Psoas muscle (tissue), 8 donors: Measurements from ENCODE around the gene PRDX1. TPM values are rescaled to one million over a fixed set of nuclear protein-coding genes. Genes with fewer than 3 reads are reported as not detected.
A peak's percentile ranks its signal among the peaks of the same experiment; 100 is the strongest.

Source experiments
- ATAC-seq, 4 donors: fragments of 200-7000 bp; cut with Tn5 transposase; one replicate each; pipeline ENCODE4 v1.9.1; 2020; ENCODE audit warnings: moderate library complexity in 3 of 4, mild to moderate bottlenecking in 2 of 4
- DNase-seq, 2 donors: peaks; one replicate each; pipeline ENCODE4 v3.0.0-alpha.2; 2020
- H3K27ac ChIP-seq: fragments of 200-600 bp; one replicate; pipeline ENCODE4 v1.8.0; 2022
- H3K27me3 ChIP-seq, 3 donors: fragments of 200-600 bp in 1 of 3; one replicate each; pipeline versions ENCODE4 v1.6.1 to v1.8.0; 2013 to 2022; ENCODE audit warnings: low read length in 2 of 3, mild to moderate bottlenecking in 2 of 3, moderate library complexity in 1 of 3; ENCODE audit not compliant: insufficient read depth in 3 of 3
- H3K36me3 ChIP-seq, 2 donors: fragments of 200-600 bp in 1 of 2; one replicate each; pipeline versions ENCODE4 v1.6.1 to v1.8.0; 2013 to 2022; ENCODE audit warnings: low read depth in 1 of 2, mild to moderate bottlenecking in 1 of 2, moderate library complexity in 1 of 2; ENCODE audit not compliant: insufficient read depth in 1 of 2
- H3K4me1 ChIP-seq: fragments of 200-600 bp; one replicate; pipeline ENCODE4 v1.8.0; 2022
- H3K4me3 ChIP-seq: fragments of 200-600 bp; one replicate; pipeline ENCODE4 v1.8.0; 2022; ENCODE audit warnings: mild to moderate bottlenecking
- H3K9me3 ChIP-seq: fragments of 200-600 bp; one replicate; pipeline ENCODE4 v1.8.0; 2022
- WGBS, 3 donors: extraction: QIAGEN DNeasy Blood & Tissue Kit; methylation state at CpG; one replicate each; pipeline versions ENCODE4 v1.1.6 to v1.1.7; 2013; 5-methylcytosine and 5-hydroxymethylcytosine counted together
- intact Hi-C, 2 donors: fragments of 100-400 bp; cut with DNase I; formaldehyde crosslinking; loops; one replicate each; pipeline versions ENCODE4 v1.11.0 to v1.14.2; 2022
- long read RNA-seq, 2 donors: library from polyadenylated mRNA; unstranded; transcript quantifications; one replicate each; pipeline ENCODE4 v2.0.0, GENCODE V29; 2021
- polyA plus RNA-seq, 3 donors: library from polyadenylated mRNA; stranded (reverse); fragments of 200-250 nt; gene quantifications; one replicate each; pipeline ENCODE4 v1.2.3, GENCODE V29; 2013
- total RNA-seq, 4 donors: library from RNA; stranded (reverse); fragmentation: NEBNext Ultra II Directional in 2 of 4; extraction: Animal tissue kit (Norgen Biotek cat#: 25700) in 2 of 4; gene quantifications; one replicate each; pipeline versions ENCODE4 v1.2.1 to v1.2.4, GENCODE V29; 2021 to 2023
- TF ChIP-seq, protein P1 (sequence below): fragments of 200-600 bp; IDR thresholded peaks from one replicate; pipeline ENCODE4 v1.8.0; 2022; ENCODE audit warnings: antibody characterized with exemption
- donor health status: healthy with polysubstance abuse.
- donor health status: DM: no; HTN: no; CAD: no; lungs with moderate emphysema.
- donor health status: Bipolar disorder and iron deficiency.
- donor health status: healthy.
- donor health status: DM: yes; HTN: yes; CAD: no.
- donor health status: DM: no; HTN: no; CAD: no.
- donor health status: DM: no; HTN: no; CAD: no.
- donor health status: DM: yes; HTN: yes; CAD: no.

The PRDX1 gene
- total RNA-seq (100 to 1,000 TPM; 354 to 642 (median 440) TPM), polyA plus RNA-seq (1,000 to 10,000 TPM in 1 of 3 donors, 100 to 1,000 TPM in 2; 524 to 1,179 (median 653) TPM)
- long read RNA-seq, donor 1, transcript PRDX1-202 (6 exons, 1,021 nt), result major isoform, 211 of 225 reads
- long read RNA-seq, donor 1, partial matches to known transcripts, result 4 of 225 reads
- long read RNA-seq, donor 1, other reads (novel, unspliced or antisense), result 7 of 225 reads
- long read RNA-seq, donor 2, transcript PRDX1-202 (6 exons, 1,021 nt), result major isoform, 319 of 335 reads
- long read RNA-seq, donor 2, partial matches to known transcripts, result 3 of 335 reads
- long read RNA-seq, donor 2, other reads (novel, unspliced or antisense), result 9 of 335 reads

DNA sequence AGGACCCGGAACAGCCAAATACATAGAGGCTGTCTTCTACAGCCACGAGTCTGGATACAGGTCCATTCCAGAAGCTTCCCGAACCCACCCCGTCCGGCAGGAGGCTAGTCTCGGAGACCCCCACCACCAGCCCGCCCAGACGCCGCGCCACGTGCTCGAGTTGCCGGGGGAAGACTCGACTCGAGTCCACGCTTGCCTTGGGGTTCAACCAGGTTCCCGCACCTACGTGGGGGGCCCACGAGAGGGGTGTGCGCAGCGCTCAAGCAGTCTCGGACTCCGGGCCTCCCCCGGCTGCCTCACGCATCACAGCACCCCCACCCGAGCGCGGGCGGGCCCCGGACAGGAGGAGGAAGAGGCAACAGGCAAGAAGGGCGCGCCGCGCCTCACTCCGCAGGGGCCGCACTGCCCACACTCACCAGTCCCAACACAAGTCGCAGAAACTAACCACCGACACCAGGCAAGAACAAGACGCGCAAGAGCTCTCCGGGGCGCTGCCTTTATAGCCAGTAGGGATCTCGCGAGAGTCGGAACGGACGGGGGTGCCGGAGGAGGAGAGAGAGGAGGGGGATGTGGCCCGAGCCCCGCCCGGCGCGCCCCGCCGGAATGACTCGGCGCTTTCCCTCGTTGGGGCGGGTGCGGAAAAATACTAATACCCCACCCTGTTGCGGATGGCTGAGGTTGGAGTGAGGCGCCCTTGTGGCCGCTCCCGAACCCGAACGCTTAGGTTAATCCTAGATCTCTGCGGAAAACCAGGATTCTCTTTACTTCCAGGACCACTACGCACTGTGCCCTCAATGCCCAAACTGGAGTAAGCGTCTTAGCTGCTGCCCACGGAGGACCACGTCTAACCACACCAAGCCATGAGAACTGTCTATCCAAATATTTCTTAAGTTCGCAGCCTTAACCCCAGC lies at the start of gene PRDX1:
Gene PRDX1, minus strand, starts transcription at position 472 of the 911 bp plus-strand sequence. CDS start 2,841 bp downstream, outside the sequence.
- WGBS, 3 donors, result 0 to 1% (median 0%) methylated on average over 64 to 72 of the region's 72 CpGs
- intact Hi-C loops, result no loop called here
- Histone ChIP-seq H3K4me1 (peaks cover 16% of the 10 kb centered on the region), H3K9me3 (no peaks in the 10 kb centered on the region), H3K27me3 (no peaks in the 10 kb centered on the region), H3K4me3 (peak within 1 kb of the TSS; percentile 89), H3K27ac (peak within 1 kb of the TSS; percentile 95), H3K36me3 (peaks cover 3 to 21% of the 10 kb centered on the region in 2 donors)
- DNase-seq (peak; percentile 97 to 98), ATAC-seq (peak; percentile 96 to 98 (median 97))
- TF ChIP-seq, protein P1, sequence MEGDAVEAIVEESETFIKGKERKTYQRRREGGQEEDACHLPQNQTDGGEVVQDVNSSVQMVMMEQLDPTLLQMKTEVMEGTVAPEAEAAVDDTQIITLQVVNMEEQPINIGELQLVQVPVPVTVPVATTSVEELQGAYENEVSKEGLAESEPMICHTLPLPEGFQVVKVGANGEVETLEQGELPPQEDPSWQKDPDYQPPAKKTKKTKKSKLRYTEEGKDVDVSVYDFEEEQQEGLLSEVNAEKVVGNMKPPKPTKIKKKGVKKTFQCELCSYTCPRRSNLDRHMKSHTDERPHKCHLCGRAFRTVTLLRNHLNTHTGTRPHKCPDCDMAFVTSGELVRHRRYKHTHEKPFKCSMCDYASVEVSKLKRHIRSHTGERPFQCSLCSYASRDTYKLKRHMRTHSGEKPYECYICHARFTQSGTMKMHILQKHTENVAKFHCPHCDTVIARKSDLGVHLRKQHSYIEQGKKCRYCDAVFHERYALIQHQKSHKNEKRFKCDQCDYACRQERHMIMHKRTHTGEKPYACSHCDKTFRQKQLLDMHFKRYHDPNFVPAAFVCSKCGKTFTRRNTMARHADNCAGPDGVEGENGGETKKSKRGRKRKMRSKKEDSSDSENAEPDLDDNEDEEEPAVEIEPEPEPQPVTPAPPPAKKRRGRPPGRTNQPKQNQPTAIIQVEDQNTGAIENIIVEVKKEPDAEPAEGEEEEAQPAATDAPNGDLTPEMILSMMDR, result peak; percentile 8

DNA sequence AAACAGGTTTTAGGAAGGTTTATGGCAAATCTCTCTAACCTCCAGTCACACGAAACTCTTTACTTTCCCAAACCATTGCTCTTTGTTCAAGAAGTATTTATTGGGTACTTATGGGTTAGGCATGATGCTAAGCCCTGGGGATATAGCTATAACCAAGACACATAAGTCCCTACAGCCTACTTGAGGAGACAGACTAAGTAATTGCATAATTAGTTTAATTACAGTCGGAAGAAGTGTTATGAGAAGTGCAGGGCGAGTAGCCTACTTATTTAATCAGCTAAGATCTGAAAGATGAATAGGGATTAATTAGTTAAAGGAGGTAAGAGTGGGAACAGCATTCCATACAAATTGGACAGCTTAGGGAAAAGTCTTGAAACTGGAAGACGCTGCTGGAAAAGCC lies 48.9 kb upstream of the PRDX1 start:
- peaks cover 5 to 45% of the 10 kb centered on the region in 2 donors for H3K36me3 ChIP-seq

DNA sequence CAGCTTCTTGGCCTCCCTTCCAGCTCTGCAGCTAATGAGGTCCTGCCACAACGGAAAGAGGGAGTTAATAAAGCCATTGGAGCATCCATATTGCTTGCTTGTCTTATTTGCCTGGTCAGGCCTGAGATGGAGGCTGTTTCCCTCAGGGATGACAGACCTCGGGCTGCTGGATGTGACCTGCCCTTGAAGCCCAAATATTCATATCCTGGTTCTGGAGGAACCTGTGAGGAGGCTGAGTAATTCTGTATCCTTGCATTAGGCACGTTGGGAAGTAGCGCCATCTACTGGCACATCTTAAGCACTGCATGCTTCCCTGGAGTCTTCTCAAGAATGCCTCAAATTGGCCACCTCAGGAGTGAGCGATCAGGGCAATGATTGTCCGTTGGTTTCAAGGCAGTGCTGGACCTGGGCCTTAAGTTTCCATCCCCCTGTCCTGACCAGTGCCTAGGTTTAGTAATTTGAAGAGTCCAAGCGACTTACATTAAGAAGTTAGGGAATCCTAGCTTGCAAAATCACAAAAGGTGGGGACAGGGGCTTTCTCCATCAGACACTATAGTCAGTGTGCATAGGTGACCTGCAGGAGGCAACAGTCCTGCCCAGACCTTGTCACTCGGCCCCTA lies 48.4 kb upstream of the PRDX1 start:
- Histone ChIP-seq H3K4me1 (no peaks in the 10 kb centered on the region), H3K27ac (no peak overlapping the region), H3K36me3 (peaks cover 5 to 45% of the 10 kb centered on the region in 2 donors), H3K9me3 (no peaks in the 10 kb centered on the region), H3K27me3 (no peaks in the 10 kb centered on the region), H3K4me3 (no peak overlapping the region)
- ATAC-seq (peak; percentile 87 to 94 (median 92)), DNase-seq (peak; percentile 57 to 78)
- WGBS, 3 donors, result 16 to 18% (median 16%) methylated on average over 8 of the region's 8 CpGs
- intact Hi-C loops, result loop anchor here (2.0 to 10.0 kb wide), 5 partner anchors 55 to 555 kb away; partner anchors contain the start of genes HECTD3 (in 2 of the 2) and UROD (in 2 of the 2)
- TF ChIP-seq, protein P1, result peak; percentile 99

More for the DNA sequence above, 48.9 kb upstream of the PRDX1 start:
- intact Hi-C loops, result loop anchor here (2.0 to 10.0 kb wide), 3 partner anchors 58 to 556 kb away; partner anchors contain the start of genes HECTD3 (in 2 of the 2) and UROD (in 2 of the 2)
- no peak overlapping the region for H3K4me3 ChIP-seq
- H3K27me3 ChIP-seq, result no peaks in the 10 kb centered on the region
- no peaks in the 10 kb centered on the region for H3K4me1 ChIP-seq
- ATAC-seq (peak in 1 of 4 donors; percentile 12), DNase-seq (no peak)
- WGBS, 3 donors, result 87 to 93% (median 88%) methylated on average over 4 of the region's 4 CpGs
- no peaks in the 10 kb centered on the region for H3K9me3 ChIP-seq
- TF ChIP-seq, protein P1, result no peak
- no peak overlapping the region for H3K27ac ChIP-seq

DNA sequence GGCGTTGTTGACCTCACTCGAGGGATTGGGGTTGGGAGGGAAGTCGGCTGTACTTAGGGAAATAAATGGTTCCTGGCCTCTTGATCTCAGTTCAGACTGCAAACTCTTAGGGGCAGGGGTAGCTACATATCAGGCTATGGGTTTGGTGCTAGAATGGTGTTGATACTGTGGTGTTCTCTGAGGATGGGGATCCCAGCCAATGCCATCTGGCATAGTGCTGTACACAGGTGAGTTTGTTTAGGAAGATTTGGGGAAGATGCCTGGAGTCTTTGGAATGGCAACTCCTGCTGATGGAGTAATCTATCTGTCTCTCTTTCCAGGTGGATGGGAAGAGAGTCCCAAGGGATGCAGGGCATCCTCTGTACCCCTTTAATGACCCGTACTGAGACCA lies 47.9 kb upstream of the PRDX1 start:
- 31 to 43% (median 36%) methylated on average over 4 of the region's 4 CpGs for WGBS, 3 donors
- H3K27ac ChIP-seq, result no peak overlapping the region
- no peak overlapping the region for H3K4me3 ChIP-seq
- DNase-seq (no peak), ATAC-seq (peak in 1 of 4 donors; percentile 18)
- intact Hi-C loops, result loop anchor here (2.0 to 5.0 kb wide), 2 partner anchors 55 to 212 kb away; no protein-coding TSS in a partner anchor
- TF ChIP-seq, protein P1, result no peak
- no peaks in the 10 kb centered on the region for H3K4me1 ChIP-seq
- no peaks in the 10 kb centered on the region for H3K9me3 ChIP-seq
- no peaks in the 10 kb centered on the region for H3K27me3 ChIP-seq
- H3K36me3 ChIP-seq, result peaks cover 5 to 47% of the 10 kb centered on the region in 2 donors
